ENCODE measurements around the gene PRTN3. TPM values are rescaled to one million over a fixed set of nuclear protein-coding genes. Genes with fewer than 3 reads are reported as not detected.
"Not testable (repeated sequence)": the region's sequence is repeated elsewhere in the genome, so short reads cannot be mapped to it uniquely, and the experiment has no call there.

The PRTN3 gene
- total RNA-seq, 1 donor from 2014 or later = not detected

DNA sequence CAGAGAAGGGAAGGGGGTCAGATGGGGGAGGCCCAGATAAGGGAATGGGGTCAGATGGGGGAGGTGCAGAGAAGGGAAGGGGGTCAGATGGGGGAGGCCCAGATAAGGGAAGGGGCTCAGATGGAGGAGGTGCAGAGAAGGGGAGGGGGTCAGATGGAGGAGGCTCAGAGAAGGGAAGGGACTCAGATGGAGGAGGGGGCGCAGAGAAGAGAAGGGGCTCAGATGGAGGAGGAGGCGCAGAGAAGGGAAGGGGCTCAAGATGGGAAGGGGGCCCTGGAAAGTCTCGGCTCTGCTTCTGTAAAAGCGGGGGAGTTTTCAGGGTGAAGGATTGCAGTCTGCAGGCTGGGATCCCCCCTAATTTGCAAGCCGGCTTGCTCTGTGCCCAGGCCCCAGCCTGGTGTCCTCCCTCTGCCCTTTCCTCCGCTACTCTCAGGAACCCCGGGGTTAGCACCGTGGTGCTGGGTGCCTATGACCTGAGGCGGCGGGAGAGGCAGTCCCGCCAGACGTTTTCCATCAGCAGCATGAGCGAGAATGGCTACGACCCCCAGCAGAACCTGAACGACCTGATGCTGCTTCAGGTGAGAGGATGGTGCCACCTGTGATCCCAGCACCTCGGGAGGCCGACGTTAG, 11.6 kb upstream of the PRTN3 start:
- H3K4me3 ChIP-seq (ENCODE audit: low read depth, low read length) = no peak overlapping the region
- DNase-seq (ENCODE audit: low read depth) = no peak
- TF ChIP-seq, protein P1, sequence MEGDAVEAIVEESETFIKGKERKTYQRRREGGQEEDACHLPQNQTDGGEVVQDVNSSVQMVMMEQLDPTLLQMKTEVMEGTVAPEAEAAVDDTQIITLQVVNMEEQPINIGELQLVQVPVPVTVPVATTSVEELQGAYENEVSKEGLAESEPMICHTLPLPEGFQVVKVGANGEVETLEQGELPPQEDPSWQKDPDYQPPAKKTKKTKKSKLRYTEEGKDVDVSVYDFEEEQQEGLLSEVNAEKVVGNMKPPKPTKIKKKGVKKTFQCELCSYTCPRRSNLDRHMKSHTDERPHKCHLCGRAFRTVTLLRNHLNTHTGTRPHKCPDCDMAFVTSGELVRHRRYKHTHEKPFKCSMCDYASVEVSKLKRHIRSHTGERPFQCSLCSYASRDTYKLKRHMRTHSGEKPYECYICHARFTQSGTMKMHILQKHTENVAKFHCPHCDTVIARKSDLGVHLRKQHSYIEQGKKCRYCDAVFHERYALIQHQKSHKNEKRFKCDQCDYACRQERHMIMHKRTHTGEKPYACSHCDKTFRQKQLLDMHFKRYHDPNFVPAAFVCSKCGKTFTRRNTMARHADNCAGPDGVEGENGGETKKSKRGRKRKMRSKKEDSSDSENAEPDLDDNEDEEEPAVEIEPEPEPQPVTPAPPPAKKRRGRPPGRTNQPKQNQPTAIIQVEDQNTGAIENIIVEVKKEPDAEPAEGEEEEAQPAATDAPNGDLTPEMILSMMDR (conservative IDR thresholded peaks at IDR 0.05; ENCODE audit: low read depth, low read length) = no peak

DNA sequence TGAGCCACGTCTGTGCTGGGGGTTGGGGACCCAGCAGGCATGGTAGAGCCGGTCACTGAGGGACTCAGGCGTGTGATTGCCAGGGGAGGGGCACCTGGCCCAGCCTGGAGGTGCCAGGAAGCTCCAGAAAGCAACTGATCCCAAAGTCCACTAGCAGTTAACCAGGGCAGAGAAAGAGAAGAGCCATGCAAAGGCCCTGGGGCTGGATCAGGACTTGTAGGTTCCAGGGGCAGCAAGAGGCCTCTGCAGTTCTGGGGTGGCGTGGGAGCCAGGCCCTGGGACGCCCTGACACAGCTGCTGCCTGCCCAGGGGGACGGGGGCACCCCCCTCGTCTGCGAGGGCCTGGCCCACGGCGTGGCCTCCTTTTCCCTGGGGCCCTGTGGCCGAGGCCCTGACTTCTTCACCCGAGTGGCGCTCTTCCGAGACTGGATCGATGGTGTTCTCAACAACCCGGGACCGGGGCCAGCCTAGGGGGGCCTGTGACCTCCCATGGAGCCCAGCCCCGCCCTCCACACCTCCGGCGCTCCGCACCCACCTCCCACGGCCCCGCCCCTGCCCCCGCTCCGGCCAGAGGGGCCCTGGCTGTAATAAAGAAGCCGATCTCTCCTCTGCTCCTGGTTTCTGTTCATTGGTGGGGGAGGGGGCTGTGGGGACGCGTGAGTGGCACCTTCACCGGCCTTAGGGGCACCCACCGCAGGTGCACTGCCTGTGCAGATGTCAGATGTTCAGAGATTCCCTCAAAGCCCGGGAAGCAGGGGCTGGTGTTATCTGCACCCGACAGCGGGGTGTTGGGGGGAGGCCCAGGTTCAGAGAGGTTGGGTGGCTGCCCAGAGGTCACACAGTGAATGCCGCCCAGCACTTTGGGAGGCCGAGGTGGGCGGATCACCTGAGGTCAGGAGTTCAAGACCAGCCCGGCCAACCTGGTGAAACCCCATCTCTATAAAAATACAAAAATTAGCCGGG, 9.1 kb upstream of the PRTN3 start:
- TF ChIP-seq, protein P1 (conservative IDR thresholded peaks at IDR 0.05; ENCODE audit: low read depth, low read length) = no peak
- H3K4me3 ChIP-seq (ENCODE audit: low read depth, low read length) = no peak overlapping the region
- DNase-seq (ENCODE audit: low read depth) = no peak

DNA sequence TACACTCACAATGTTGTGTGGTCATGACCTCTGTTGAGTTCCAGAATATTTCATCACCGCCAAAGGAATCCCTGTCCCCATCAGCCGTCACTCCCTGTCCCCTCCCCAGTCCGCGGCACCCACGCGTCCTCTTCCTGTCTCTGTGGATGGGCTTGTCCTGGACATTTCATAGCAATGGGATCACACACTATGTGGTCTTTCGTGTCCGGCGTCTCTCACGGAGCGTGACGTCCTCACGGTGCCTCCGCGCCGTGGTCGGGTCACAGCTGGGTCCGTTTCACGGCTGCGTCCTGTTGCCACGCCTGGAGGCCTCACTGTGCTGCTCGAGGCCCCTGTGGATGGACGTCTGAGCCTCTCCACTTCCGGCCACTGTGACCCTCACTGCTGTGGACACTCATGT, 6.6 kb upstream of the PRTN3 start:
- TF ChIP-seq, protein P1 (conservative IDR thresholded peaks at IDR 0.05; ENCODE audit: low read depth, low read length) = no peak
- H3K4me3 ChIP-seq (ENCODE audit: low read depth, low read length) = no peak overlapping the region
- no peak for DNase-seq (ENCODE audit: low read depth)

DNA sequence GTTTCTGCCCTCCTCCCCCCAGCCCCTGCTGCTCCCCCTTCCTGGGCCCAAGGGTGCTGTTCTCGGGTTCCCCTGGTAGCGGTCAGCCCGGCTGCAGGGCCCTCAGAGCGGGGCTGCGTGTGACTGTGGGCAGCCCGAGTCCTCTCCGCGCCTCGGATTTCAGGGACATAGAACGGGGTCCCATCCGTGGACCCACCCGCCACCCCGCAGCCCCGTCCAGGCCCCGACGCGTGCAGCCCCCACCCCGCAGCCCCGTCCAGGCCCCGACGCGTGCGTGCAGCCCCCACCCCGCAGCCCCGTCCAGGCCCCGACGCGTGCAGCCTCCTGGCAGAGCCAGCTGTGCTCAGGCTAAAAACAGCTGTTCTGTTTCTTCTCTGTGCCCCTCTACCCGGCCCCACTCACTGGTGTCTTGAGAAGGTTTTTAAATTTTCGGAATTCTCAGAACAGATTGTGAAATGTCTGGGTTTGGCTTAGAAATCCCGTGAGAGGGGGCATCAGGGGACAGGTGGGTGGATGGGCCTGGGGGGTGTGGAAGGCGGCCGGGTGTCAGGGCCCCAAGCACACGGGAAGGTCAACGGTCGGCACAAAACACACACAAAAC, 5.5 kb upstream of the PRTN3 start:
- H3K4me3 ChIP-seq (ENCODE audit: low read depth, low read length) = no peak overlapping the region
- TF ChIP-seq, protein P1 (conservative IDR thresholded peaks at IDR 0.05; ENCODE audit: low read depth, low read length) = no peak
- DNase-seq (ENCODE audit: low read depth) = no peak

DNA sequence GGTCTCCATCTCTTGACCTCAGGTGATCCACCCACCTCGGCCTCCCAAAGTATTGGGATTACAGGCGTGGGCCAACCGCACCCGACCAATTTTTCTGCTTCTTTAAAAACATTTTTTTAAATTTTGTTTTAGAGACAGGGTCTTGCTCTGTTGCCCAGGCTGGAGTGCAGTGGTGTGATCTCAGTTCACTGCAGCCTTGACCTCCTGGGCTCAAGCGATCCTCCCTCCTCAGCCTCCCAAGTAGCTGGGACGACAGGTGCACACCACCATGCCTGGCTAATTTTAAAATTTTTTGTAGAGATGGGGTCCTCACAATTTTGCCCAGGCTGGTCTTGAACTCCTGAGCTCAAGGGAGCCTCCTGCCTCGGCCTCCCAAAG, 2.0 kb downstream of the PRTN3 start:
- DNase-seq (ENCODE audit: low read depth); H3K4me3 ChIP-seq (ENCODE audit: low read depth, low read length): not testable (repeated sequence)

DNA sequence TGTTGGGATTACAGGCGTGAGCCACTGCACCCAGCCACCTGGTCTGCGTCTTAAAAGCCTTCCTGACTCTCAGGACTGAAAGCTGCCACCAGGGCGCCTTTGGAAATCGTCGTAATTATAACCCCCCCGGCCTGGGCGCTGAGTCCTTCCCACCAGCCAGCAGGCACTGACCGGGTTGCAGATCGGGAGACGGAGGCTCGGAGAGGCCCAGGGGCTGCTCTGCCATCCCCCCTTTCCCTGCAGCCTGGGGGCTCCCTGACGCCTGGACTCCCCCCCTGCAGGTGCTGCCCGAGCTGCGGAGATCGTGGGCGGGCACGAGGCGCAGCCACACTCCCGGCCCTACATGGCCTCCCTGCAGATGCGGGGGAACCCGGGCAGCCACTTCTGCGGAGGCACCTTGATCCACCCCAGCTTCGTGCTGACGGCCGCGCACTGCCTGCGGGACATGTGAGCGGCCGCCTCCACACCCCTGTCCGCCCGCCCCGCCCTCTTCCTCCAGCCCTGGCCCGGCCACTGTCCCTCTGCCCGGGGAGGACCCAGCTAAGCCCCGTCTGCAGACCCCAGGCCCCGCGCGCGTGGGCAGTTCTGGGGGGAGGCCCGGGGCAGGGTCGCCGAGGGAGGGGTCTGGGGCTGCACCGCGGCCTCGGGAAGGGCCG, 2.5 kb downstream of the PRTN3 start:
- TF ChIP-seq, protein P1 (conservative IDR thresholded peaks at IDR 0.05; ENCODE audit: low read depth, low read length) = no peak
- H3K4me3 ChIP-seq (ENCODE audit: low read depth, low read length) = peak overlapping the region; percentile 11
- DNase-seq (ENCODE audit: low read depth) = no peak
